Activated CD8-positive, alpha-beta memory T cell treated with anti-CD3 and anti-CD28 coated beads for 24 hours (primary cell): ENCODE results near the gene CCL25.
"Not testable (repeated sequence)": the region's sequence is repeated elsewhere in the genome, so short reads cannot be mapped to it uniquely, and the experiment has no call there.

ENCODE experiments used
- DNase-seq: peaks from one replicate; pipeline ENCODE4 v3.0.0-alpha.2; 2020

The CCL25 gene

GRCh38 chr19:8087876-8088275, 35.3 kb downstream of the CCL25 start:
- no peak for DNase-seq

- no peak for DNase-seq
Observed at GRCh38 chr19:8088752-8089663, 36.4 kb downstream of the CCL25 start.

GRCh38 chr19:8089664-8090601, 37.4 kb downstream of the CCL25 start:
- DNase-seq = no peak

- no peak for DNase-seq
Observed at GRCh38 chr19:8090950-8091349, 38.4 kb downstream of the CCL25 start.

- DNase-seq = no peak
Observed at GRCh38 chr19:8093740-8094139, 41.2 kb downstream of the CCL25 start.

GRCh38 chr19:8094336-8094735, 41.8 kb downstream of the CCL25 start:
- DNase-seq = no peak

GRCh38 chr19:8095354-8095886, 42.9 kb downstream of the CCL25 start:
- DNase-seq = no peak

- DNase-seq = no peak
Observed at GRCh38 chr19:8096071-8096470, 43.5 kb downstream of the CCL25 start.

GRCh38 chr19:8097198-8097597, 44.6 kb downstream of the CCL25 start:
- DNase-seq = no peak

GRCh38 chr19:8097681-8098567, 45.4 kb downstream of the CCL25 start:
- no peak for DNase-seq

- DNase-seq = no peak
Observed at GRCh38 chr19:8101311-8101710, 48.8 kb downstream of the CCL25 start.

- not testable (repeated sequence) for DNase-seq
Observed at GRCh38 chr19:8101910-8102309, 49.4 kb downstream of the CCL25 start.

GRCh38 chr19:8105471-8105870, 52.9 kb downstream of the CCL25 start:
- DNase-seq = no peak

- DNase-seq = no peak
Observed at GRCh38 chr19:8107301-8107903, 54.8 kb downstream of the CCL25 start.

GRCh38 chr19:8108560-8109445, 56.2 kb downstream of the CCL25 start:
- DNase-seq = no peak

GRCh38 chr19:8109455-8109854, 56.9 kb downstream of the CCL25 start:
- no peak for DNase-seq

- no peak for DNase-seq
Observed at GRCh38 chr19:8109890-8110662, 57.5 kb downstream of the CCL25 start.

- no peak for DNase-seq
Observed at GRCh38 chr19:8110931-8111330, 58.4 kb downstream of the CCL25 start.

- no peak for DNase-seq
Observed at GRCh38 chr19:8111376-8111775, 58.8 kb downstream of the CCL25 start.
